HEK293 (cell line): ENCODE measurements around the gene HTT.

Source experiments
- MEIS1 ChIP-seq: sonication (generic); formaldehyde crosslinking; IDR thresholded peaks from 2 replicates; pipeline ENCODE4 v1.8.1; 2022; ENCODE audit warnings: missing genetic modification reagents, mild to moderate bottlenecking, borderline replicate concordance
- PRDM1 ChIP-seq: fragments of 450-650 bp; formaldehyde crosslinking; IDR thresholded peaks from 2 replicates; pipeline ENCODE4; 2016; ENCODE audit warnings: missing biosample characterization, missing genetic modification characterization
- REST ChIP-seq: fragments of 450-650 bp; formaldehyde crosslinking; IDR thresholded peaks from 2 replicates; pipeline ENCODE4 v1.5.1; 2016; ENCODE audit warnings: missing biosample characterization, missing genetic modification characterization
- ZNF132 ChIP-seq: fragments of 450-650 bp; formaldehyde crosslinking; IDR thresholded peaks from 2 replicates; pipeline ENCODE4 v1.5.1; 2017; ENCODE audit warnings: missing biosample characterization, missing genetic modification characterization, borderline replicate concordance
- ZNF239 ChIP-seq: fragments of 450-650 bp; formaldehyde crosslinking; IDR thresholded peaks from 2 replicates; pipeline ENCODE4 v1.5.1; 2016; ENCODE audit warnings: missing biosample characterization, missing genetic modification characterization
- ZNF510 ChIP-seq: fragments of 450-650 bp; formaldehyde crosslinking; IDR thresholded peaks from 2 replicates; pipeline ENCODE4 v1.5.1; 2018; ENCODE audit warnings: mild to moderate bottlenecking, missing genetic modification characterization, missing biosample characterization; ENCODE audit not compliant: insufficient replicate concordance
- TF ChIP-seq, protein P1 (sequence below): fragments of 450-650 bp; formaldehyde crosslinking; IDR thresholded peaks from 2 replicates; pipeline ENCODE4 v1.5.1; 2016; ENCODE audit warnings: missing biosample characterization, missing genetic modification characterization

GRCh38 chr4:3029464-3029863 is 45.0 kb upstream of the HTT start:
- TF ChIP-seq, protein P1, sequence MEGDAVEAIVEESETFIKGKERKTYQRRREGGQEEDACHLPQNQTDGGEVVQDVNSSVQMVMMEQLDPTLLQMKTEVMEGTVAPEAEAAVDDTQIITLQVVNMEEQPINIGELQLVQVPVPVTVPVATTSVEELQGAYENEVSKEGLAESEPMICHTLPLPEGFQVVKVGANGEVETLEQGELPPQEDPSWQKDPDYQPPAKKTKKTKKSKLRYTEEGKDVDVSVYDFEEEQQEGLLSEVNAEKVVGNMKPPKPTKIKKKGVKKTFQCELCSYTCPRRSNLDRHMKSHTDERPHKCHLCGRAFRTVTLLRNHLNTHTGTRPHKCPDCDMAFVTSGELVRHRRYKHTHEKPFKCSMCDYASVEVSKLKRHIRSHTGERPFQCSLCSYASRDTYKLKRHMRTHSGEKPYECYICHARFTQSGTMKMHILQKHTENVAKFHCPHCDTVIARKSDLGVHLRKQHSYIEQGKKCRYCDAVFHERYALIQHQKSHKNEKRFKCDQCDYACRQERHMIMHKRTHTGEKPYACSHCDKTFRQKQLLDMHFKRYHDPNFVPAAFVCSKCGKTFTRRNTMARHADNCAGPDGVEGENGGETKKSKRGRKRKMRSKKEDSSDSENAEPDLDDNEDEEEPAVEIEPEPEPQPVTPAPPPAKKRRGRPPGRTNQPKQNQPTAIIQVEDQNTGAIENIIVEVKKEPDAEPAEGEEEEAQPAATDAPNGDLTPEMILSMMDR (tag by site-specific recombination), result no peak
- TF ChIP-seq PRDM1 (tag by site-specific recombination), result no peak
- no peak for TF ChIP-seq ZNF510 (tag by site-specific recombination)
- no peak for TF ChIP-seq REST (tag by site-specific recombination)
- TF ChIP-seq ZNF132 (tag by site-specific recombination), result no peak
- TF ChIP-seq MEIS1, result no peak
- TF ChIP-seq ZNF239 (tag by site-specific recombination), result no peak
